HG03039 (cell line): ENCODE results near the gene EPHA4.

ENCODE experiments used
- ATAC-seq: cut with Tn5 transposase; IDR thresholded peaks from one replicate; pipeline ENCODE4 v1.9.1; 2021; ENCODE audit warnings: mild to moderate bottlenecking, moderate library complexity; ENCODE audit not compliant: unreplicated experiment

EPHA4 gene

DNA sequence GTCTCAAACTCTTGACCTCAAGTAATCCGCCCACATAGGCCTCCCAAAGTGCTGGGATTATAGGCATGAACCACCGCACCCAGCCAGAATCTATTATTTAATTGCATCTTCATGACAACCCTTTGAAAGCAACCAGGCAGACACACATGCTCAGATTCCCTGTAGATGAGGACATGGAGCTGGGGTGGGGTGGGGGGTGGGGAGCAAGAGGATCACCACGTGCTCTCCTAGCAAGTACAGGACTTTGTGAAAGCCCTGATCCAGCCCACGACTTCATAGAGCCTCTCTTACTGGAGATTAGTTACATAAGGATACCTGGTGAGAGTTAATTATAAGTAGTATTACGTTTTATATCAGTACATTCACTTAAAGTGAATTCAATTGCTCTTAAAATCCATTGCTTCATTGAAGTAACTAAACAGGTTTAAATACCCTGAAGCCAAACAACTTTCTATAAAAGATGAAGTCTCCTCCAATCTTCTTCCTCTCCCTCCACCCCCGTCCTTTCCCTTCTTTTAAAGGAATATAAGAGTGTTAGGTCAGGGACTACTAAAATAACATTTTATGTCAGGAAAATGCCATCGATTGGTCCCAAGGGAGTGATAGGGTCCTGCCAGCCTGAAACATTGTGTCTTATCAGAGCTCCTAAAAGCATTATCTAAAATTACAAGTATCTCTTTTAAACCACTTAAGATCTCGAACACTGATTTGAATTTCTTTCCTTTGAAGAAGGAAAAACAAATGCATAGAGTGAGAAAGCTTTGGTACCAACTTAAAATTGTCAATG lies 123.9 kb downstream of the EPHA4 start:
- no peak for ATAC-seq

DNA sequence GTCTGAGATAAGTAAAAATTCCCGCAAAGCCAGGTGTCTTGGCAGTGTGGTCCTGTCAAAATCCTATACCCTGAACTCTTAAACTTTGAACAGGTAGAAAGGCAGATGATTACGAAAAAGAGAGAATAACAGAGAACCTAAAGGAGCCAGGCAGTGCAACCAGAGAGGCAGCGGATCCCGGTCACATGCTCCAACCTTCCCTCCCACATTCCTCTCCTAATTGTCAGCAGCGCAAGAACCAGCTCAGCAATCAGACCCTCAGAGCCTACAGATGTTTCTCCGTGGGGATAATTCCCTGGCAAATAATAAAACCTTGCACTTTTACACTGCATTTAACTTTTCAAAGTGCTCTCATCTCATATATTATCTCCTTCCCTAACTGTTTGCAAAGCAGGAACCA lies 124.8 kb downstream of the EPHA4 start:
- no peak for ATAC-seq

- ATAC-seq = no peak
Observed at GRCh38 chr2:221446140-221446539, 126.0 kb downstream of the EPHA4 start.

DNA sequence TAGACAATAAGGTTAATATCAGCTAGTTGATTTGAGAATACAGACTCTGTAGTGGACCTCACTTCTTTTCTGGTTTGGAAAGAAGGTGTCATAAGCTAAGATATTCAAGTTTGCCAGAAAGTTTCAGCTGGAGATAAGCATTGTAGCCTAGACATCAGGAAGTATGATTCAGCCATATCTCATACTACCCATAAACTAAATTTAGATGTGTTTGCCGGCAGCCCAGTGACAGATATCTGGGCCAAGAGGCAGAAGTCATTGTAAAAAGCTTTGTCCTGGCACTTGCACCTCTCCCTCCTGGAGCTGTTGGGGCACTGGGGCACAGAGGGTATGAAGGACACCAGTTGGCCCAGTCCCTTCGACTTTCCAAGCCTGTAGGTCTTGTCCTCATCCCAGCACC lies 128.0 kb downstream of the EPHA4 start:
- ATAC-seq = no peak

GRCh38 chr2:221443645-221444044 lies 128.5 kb downstream of the EPHA4 start:
- no peak for ATAC-seq

- ATAC-seq = no peak
Observed at GRCh38 chr2:221442128-221442527, 130.0 kb downstream of the EPHA4 start.

DNA sequence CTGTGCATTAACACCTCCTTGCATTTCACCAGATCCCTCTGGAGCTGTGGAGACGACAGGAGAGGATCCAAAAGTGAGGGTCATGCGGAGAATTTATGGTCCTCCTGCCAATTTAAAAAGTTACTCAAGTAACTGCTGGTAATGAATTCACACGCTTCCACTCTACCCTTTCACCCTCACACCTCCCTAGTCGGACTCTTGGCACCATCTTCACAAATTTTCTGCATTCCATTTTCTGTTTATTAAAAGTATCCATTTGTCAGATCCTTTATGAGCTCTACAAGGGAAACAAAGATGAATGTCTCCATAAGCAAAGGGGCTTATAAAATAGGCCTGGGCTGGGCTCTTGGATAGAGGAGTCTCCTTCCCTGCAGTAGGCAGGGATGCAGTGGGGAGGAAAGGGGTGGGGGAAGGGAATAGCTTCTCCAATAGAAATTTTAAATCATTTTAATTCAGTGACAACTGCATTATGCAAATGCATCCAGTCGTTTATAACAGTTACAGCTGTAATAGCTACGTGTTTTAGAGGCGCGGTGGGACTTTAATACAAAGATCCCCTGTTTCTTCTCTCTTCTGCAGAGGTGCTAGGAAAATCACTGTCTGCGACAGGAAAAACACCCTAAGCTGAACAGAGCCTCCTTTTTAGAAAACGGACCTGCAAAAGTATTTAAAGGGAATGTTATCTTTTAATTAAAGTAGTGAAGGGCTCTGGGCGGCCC lies 132.2 kb downstream of the EPHA4 start:
- no peak for ATAC-seq

DNA sequence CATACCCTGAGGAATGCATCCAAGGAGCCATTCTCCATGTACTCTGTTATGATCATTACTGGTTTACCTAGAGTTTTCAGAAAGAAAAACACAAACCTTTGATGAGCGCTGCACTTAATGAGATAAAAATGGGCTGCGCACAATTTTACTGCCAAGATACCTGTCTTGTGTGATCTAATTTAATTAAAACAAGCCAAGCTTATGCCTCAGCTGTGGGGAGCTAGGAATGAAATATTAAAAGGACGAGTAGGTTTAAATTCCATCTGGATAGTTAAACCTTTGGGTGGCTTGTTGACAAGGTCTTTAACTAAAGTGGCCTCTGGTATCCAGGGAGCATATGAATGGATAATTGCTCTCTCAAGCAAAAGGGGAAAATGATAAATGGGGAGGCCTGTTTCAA lies 135.0 kb downstream of the EPHA4 start:
- ATAC-seq = no peak

- ATAC-seq = no peak
Observed at GRCh38 chr2:221435171-221435570, 136.9 kb downstream of the EPHA4 start.

DNA sequence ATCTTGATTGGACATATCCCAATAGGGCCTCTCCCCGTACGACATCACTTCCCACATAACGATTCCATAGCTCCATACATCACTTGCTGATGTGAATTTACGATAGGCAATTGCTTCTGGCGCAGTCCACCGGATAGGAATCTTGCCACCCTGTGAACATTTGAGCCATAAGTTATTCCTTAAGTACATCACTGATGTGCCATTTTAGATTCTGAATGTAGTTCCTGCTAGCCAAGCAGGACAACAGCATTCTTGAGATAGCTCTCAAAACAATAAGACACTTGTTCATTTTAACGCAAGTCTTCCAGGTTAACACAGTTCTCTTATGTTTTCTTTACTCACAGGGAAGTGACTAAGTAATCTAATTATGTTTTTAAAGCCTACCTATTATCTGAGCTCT lies 138.0 kb downstream of the EPHA4 start:
- ATAC-seq = no peak

GRCh38 chr2:221431477-221431876 lies 140.6 kb downstream of the EPHA4 start:
- no peak for ATAC-seq

DNA sequence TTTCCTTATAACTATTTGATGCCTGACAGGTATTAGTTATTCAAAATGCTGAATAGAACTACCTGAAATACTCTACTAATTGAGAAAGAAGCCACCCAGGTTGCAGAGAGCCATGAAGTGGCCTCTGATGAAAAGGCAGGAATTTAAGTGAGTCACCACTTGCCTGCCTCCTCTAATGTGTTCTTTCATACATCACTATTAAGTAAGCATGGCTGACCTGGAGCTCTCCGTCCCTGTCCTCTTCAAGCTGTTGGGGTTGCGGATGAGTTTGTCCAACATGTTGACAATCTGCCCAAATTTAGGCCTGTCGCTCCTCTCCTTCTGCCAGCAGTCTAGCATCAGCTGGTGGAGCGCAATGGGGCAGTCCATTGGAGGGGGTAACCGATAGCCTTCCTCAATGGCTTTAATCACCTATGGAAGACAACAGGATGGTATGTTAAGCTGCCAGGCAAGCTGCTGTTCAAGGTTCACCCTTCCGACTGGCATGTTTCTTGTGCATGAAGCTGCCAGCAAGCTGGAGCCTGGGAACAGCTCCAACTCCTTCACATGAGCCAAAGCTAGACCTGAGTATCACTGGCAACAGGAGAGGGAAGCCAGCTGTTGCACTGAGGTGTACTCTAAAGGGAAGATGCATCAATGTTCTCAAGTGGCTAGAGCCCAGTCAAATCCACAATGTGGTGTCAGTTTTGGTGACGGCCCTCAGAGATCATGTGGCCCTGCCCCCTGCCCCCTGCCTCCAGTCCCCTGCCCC lies 142.2 kb downstream of the EPHA4 start:
- no peak for ATAC-seq

- ATAC-seq = no peak
Observed at GRCh38 chr2:221428896-221429295, 143.2 kb downstream of the EPHA4 start.

DNA sequence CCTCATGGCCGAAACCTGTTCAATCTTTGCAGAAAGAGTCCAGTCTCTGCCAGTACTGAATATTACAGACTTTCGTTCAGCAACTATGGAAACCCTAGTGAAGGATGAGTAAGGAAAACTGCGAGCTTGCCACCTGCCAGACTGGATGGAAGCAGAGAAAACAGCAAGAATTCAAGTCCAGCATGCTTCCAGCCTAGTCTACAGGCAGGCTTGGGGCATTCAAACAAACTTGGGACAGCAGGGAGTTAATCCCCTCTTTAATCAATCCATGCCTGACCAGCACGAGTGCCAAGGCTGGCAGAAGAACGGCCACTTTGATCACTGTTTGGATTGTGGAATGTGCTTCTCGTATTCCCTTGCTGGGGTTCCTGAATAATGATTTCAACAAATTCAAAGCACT lies 145.2 kb downstream of the EPHA4 start:
- ATAC-seq = no peak

DNA sequence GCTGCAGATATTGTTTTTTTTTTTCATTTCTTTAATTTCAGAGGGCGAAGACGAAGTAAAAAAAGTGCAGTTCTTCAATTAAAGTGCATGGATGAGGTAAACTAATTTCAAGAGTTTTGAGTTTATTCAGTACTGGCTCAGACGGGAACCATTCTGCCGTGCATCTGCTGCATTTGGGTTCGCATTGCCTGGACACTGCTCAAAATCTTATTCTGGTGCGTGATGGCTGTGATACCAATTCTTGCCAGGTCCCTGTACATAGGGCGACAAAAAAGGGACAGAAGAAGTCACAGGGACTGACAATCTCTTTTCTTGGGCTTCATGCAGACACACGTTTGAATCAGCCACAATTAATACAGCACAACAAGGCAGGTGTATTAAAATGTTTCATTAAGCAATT lies 146.2 kb downstream of the EPHA4 start:
- ATAC-seq = no peak

DNA sequence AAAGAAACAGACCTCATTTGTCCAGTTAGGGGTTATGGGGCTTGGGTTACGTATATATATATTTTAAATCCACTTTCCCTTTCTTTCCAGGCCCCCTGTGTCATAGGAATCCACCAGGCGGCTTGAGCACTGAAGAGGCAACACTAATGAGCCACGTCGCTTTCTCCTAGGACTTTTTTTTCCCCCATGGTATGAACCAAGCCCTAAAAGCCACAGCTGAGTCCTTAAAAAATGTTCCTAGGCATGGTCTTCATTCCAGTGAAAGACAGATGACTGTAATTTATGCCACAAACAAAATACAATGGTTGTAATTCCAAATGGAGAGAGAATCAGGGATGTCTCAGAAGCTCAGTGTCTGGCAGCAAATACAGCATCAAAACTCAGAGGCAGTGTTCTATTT lies 146.8 kb downstream of the EPHA4 start:
- ATAC-seq = no peak

DNA sequence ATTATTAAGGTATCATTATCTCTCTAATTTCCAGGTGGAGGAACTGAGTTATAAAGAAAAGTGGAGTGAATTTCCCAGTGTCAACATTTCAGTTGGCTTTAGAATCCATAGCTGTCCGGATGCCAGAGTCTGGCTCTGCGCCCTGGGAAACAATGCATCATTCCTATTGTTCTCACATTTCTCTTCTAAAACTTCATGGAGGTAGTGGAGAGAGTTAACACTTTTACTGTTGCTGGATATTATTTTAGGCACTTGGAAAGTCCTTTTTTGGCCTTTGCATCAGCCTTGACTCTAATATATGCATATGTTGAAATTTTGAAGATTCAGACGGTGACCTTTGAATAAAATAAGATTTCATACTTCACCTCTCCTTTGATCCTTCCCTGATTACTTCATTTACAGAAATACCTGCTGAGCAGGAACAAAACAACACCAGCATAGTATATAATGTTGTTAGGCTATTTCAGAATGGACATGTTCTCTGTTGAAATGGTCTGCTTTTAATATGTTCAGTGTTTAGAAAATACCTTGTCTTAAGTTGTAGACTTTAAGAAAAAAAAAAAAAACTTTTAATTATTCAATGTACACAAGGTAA lies 148.8 kb downstream of the EPHA4 start:
- ATAC-seq = no peak

DNA sequence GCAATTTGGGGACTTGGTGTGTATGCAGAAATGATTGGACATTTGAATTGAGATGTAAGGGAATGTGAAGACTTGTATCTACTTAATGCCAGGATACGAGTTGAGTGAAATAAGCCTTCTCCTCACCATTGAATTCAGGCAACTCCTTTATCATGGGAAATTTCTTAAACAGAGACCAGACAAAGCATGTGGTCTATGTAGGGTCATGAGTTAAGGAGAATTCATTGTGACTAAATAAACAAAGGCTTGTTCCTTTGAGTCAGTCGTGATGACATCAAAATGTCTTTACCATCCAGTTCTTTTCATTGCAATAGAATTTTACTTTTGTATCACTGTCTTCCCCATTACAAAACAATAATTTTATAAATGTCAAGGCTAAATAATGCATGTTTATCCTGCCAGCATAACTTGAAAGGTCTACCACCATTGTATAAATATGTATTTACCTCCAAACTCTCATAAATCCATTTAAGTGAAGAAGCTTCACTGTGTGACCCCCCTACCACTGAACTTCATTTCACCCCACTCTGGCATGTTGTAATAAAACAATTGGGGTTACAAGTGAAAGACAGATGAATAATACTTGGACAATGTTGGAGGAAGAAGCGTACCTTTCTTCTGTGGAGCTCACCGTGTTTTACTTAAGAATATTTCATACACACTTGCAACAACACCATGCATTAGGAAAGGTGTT lies 149.4 kb downstream of the EPHA4 start:
- ATAC-seq = no peak

DNA sequence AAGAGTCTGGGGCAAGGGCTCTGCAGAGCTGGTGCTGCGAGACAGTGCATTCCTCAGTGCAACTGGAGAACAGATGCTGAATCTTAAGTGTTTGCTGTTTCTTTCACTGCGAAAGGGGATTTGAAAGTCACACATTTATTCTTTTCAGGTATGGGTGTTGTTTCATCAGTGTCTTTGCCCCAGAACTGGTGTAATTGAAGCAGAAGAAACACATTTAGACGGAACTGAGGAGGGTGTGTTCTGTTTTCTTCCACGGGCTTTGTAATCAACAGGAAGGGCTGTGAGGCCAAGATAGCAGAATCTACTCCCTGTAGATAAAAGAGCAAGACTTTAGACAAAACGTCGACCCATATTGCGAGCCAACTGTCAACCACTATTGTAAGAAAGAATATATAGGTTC lies 151.9 kb downstream of the EPHA4 start:
- ATAC-seq = no peak

- ATAC-seq = no peak
Observed at GRCh38 chr2:221415789-221416188, 156.3 kb downstream of the EPHA4 start.

- no peak for ATAC-seq
Observed at GRCh38 chr2:221412978-221413377, 159.1 kb downstream of the EPHA4 start.
